GM12872 (cell line): ENCODE results near the gene RAB7B.
A peak's percentile ranks its signal among the peaks of the same experiment; 100 is the strongest.

Source experiments
- TF ChIP-seq, protein P1 (sequence below): IDR thresholded peaks from 3 replicates; pipeline ENCODE4 v1.5.1; 2011; ENCODE audit warnings: low read depth, mild to moderate bottlenecking, low read length, moderate library complexity; ENCODE audit not compliant: insufficient read depth

RAB7B gene

DNA sequence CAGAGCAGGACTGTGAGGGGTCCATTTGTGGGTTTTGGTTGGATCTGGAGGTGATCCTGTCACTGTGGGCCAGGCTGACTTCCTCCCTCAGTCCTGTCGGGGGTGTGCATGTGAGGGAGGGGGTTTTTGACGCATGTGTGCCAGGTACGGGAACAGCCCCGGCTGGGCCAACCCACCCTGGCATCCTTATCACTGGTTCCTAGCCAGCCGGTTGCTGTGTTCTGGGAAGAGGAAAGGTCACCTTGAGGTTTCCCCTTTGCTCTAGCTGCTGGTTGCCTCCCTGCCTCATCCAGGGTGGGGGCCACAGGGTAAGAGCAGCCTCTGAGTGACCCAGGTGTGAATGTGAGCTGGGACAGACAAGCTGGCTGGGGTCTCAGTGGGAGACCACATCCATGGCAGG, 62.5 kb downstream of the RAB7B start:
- TF ChIP-seq, protein P1, sequence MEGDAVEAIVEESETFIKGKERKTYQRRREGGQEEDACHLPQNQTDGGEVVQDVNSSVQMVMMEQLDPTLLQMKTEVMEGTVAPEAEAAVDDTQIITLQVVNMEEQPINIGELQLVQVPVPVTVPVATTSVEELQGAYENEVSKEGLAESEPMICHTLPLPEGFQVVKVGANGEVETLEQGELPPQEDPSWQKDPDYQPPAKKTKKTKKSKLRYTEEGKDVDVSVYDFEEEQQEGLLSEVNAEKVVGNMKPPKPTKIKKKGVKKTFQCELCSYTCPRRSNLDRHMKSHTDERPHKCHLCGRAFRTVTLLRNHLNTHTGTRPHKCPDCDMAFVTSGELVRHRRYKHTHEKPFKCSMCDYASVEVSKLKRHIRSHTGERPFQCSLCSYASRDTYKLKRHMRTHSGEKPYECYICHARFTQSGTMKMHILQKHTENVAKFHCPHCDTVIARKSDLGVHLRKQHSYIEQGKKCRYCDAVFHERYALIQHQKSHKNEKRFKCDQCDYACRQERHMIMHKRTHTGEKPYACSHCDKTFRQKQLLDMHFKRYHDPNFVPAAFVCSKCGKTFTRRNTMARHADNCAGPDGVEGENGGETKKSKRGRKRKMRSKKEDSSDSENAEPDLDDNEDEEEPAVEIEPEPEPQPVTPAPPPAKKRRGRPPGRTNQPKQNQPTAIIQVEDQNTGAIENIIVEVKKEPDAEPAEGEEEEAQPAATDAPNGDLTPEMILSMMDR: no peak

DNA sequence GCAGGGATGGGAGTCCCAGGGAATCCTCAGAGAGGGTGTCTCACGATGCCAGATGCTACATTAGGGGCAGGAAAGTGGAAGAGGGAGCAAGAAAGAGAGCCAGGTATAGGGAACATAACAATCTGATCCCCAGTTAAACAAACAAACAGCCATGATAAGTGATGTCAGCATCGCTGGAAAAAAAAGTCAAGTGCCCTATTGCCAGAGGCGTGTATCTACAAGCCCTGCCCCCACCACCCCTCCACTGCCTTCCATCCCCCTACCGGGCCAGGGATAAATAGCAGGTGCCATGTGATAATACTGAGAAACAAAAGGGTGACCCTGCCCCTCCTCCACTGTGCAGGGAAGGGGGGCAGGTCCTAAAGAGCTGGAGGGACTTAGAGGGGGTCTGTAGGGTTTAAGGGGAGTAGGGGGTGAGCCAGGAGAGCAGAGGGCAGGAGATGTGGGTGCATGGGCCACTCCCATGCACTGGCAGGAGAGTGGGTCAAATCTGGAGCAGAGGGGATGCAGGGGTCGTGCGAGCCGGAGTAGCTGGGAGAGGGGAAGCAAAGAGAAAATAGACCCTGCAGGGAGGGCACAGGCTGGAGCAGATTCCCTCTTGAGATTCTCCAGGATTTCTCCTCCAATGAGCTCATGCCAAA, 63.4 kb downstream of the RAB7B start:
- TF ChIP-seq, protein P1: peak; percentile 28; the same call in 1 of the 3 replicates

DNA sequence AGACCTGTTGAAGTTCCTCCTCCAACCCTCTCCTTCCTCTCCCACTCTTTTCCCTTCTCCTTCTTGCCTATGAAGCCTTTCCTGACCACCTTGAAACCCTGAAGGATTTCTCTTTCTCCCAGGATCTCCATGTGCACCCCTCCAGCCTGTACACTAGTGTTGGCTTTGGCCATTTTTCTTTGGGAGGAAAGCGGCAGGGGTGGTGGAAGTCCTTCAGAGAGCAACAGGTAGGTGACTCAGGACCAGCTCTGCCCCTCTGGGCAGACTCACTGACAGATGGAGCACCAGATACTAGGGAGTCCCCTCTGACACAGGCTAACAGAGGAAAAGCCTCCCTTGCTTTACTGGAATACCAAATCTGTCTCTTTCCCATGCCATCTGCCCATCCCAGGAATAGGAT, 64.5 kb downstream of the RAB7B start:
- TF ChIP-seq, protein P1: no peak

DNA sequence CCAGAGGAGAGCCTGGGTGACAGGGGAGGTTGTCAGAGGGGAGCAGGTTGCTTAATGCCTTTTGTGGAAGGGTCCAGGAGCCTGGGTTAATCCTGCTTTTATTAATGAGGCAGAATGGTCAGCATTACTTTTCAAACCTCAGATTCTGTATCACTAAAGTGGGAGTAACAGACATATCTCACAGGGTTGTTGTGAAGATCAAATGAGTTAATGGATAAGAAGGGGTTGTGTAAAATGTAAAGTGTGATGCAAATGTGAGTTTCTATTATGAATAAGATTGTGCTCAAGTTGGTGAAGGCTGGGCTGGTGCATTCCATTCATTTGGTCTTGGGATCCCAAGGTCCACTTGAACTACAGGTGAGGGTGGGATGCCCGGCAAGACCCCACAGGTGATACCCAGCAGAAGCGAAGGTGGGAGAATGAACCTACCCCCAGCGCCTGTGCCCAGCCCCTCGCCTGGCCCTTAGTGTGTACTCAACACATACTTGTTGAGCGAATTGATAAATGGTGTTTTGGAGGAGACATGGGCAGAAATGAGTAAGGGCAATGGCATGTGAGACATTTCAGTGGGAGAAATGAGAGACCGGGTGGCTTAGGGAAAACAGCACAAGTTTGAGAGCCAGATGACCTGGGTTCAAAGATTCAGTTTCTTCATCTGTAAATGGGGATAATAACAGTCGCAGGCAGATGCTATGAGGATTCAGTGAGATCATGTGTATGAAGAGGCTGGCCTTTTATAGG, 66.2 kb downstream of the RAB7B start:
- TF ChIP-seq, protein P1: no peak

DNA sequence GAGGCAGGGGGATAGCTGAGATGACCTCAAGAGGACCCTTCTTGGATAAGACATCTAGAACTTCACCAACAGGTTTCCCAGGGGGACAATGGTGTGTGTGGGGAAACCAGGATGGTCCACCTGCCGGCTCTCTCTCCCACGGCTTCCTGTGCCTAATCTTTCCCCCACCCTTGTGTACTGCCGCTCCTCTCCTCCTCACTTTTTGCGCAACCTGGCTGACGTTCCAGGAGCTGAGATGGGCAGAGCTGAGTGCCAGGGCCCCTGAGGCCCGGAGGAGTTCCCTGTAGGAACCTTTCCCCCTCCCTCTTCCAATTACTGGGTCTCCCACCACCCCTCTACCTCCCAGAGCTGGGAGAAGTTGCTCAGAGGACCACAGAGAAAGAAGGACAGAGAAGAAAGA, 66.9 kb downstream of the RAB7B start:
- TF ChIP-seq, protein P1: no peak

DNA sequence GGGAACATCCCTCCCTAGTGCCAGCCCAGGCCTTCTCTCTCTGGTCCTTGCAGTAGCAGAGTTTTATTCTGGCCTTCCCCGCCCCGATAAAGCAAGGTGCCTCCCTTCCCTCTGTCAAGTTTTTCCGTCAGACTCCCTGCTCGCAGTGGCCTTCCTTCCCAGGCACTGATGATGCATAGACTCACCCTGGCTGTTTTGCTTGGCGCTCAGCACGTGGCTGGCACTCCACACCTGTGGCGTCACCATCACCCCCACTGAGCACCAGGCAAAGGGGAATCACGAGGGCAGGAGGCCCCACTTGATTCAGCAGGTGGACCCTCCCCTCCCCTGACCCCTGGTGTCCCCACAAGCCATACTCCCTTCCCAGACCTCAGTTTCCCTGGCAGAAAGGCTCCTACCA, 67.3 kb downstream of the RAB7B start:
- TF ChIP-seq, protein P1: no peak

DNA sequence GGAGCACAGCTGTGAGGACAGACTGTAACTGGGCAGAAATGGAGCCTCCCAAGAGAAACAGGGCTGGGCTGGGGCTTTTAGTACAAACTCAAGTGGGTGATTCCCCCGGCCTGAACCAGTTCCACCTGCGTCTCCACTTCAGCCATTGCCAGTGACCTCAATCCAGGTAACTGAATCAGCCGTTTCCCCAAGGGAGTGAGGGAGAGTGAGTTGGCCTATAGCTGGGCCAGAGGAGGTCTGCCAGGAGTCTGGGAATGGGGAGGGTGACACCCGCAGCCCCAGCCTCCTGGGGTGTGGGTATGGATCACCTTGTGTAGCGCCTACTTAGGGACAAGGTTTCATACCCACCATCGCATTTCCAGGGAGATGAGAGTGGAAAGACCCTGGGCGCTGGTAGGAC, 68.4 kb downstream of the RAB7B start:
- TF ChIP-seq, protein P1: no peak
